Esophagus muscularis mucosa (tissue), 3 donors: ENCODE data around the gene CARD14.

Source experiments
- CTCF ChIP-seq, 3 experiments: fragments of 200-600 bp in 2 of 3; fragments of 450-650 bp in 1 of 3; sonication (generic) in 2 of 3; IDR thresholded peaks; one replicate each; pipeline ENCODE4 v1.5.1; 2017 to 2019; ENCODE audit warnings: antibody characterized with exemption in 3 of 3, mild to moderate bottlenecking in 2 of 3, moderate library complexity in 1 of 3
- EP300 ChIP-seq: sonication (generic); formaldehyde crosslinking; IDR thresholded peaks from one replicate; pipeline ENCODE4 v1.6.1; 2017; ENCODE audit warnings: antibody characterized with exemption

GRCh38 chr17:80171681-80172080 lies 1.9 kb downstream of the CARD14 start:
- TF ChIP-seq EP300 (no peak), CTCF (IDR thresholded peaks at IDR 0.05) (no peak)
